Measurements from ENCODE around the gene NGEF.

The NGEF gene

GRCh38 chr2:232979871-232980461, 33.1 kb downstream of the NGEF start:
- no peak for TF ChIP-seq REST (IDR thresholded peaks at IDR 0.05; ENCODE audit: insufficient read depth in 1 of 2, low read depth in 2 of 2, low read length in 2 of 2)
- no peak for TF ChIP-seq TAF1 (IDR thresholded peaks at IDR 0.05; ENCODE audit: borderline replicate concordance, insufficient read depth, low read length)
- TF ChIP-seq POLR2AphosphoS5 (IDR thresholded peaks at IDR 0.05; ENCODE audit: low read depth, low read length), result no peak
- TF ChIP-seq FOXP2 (optimal IDR thresholded peaks at IDR 0.05; ENCODE audit: borderline replicate concordance, extremely low read depth, extremely low read length, insufficient read depth), result no peak
- TF ChIP-seq SIN3A (IDR thresholded peaks at IDR 0.05; ENCODE audit: borderline replicate concordance, insufficient read depth, low read length), result no peak

GRCh38 chr2:232977438-232977971, 35.6 kb downstream of the NGEF start:
- TF ChIP-seq SIN3A (IDR thresholded peaks at IDR 0.05; ENCODE audit: borderline replicate concordance, insufficient read depth, low read length) (no peak), REST (IDR thresholded peaks at IDR 0.05; ENCODE audit: insufficient read depth in 1 of 2, low read depth in 2 of 2, low read length in 2 of 2) (no peak), FOXP2 (optimal IDR thresholded peaks at IDR 0.05; ENCODE audit: borderline replicate concordance, extremely low read depth, extremely low read length, insufficient read depth) (no peak), TAF1 (IDR thresholded peaks at IDR 0.05; ENCODE audit: borderline replicate concordance, insufficient read depth, low read length) (no peak)

- no peak for TF ChIP-seq POLR2AphosphoS5 (IDR thresholded peaks at IDR 0.05; ENCODE audit: low read depth, low read length)
Measured at GRCh38 chr2:232976666-232977437, 36.2 kb downstream of the NGEF start.

- TF ChIP-seq REST (IDR thresholded peaks at IDR 0.05; ENCODE audit: insufficient read depth in 1 of 2, low read depth in 2 of 2, low read length in 2 of 2) (no peak), TAF1 (IDR thresholded peaks at IDR 0.05; ENCODE audit: borderline replicate concordance, insufficient read depth, low read length) (no peak), POLR2AphosphoS5 (IDR thresholded peaks at IDR 0.05; ENCODE audit: low read depth, low read length) (no peak), SIN3A (IDR thresholded peaks at IDR 0.05; ENCODE audit: borderline replicate concordance, insufficient read depth, low read length) (no peak), FOXP2 (optimal IDR thresholded peaks at IDR 0.05; ENCODE audit: borderline replicate concordance, extremely low read depth, extremely low read length, insufficient read depth) (no peak)
Measured at GRCh38 chr2:232976176-232976575, 36.9 kb downstream of the NGEF start.

- TF ChIP-seq SIN3A (IDR thresholded peaks at IDR 0.05; ENCODE audit: borderline replicate concordance, insufficient read depth, low read length) (no peak), REST (IDR thresholded peaks at IDR 0.05; ENCODE audit: insufficient read depth in 1 of 2, low read depth in 2 of 2, low read length in 2 of 2) (no peak), POLR2AphosphoS5 (IDR thresholded peaks at IDR 0.05; ENCODE audit: low read depth, low read length) (no peak), TAF1 (IDR thresholded peaks at IDR 0.05; ENCODE audit: borderline replicate concordance, insufficient read depth, low read length) (no peak), FOXP2 (optimal IDR thresholded peaks at IDR 0.05; ENCODE audit: borderline replicate concordance, extremely low read depth, extremely low read length, insufficient read depth) (no peak)
Measured at GRCh38 chr2:232974396-232974795, 38.7 kb downstream of the NGEF start.
